H1 (cell line): ENCODE data around the gene P4HB. TPM values are rescaled to one million over a fixed set of nuclear protein-coding genes. Genes with fewer than 3 reads are reported as not detected.
A peak's percentile ranks its signal among the peaks of the same experiment; 100 is the strongest.

ENCODE experiments used
- CTCF ChIA-PET: fragments of 300-600 bp; sonication (Branson Sonifier 250); formaldehyde crosslinking; loops from one replicate; lab custom pipeline; 2021; ENCODE audit not compliant: partially characterized antibody; lab: Charles Lee
- POLR2A ChIA-PET: fragments of 300-600 bp; sonication (Branson Sonifier 250); formaldehyde crosslinking; loops from one replicate; lab custom pipeline; 2021; ENCODE audit warnings: inconsistent platforms; ENCODE audit not compliant: partially characterized antibody; lab: Charles Lee
- DNase-seq, 2 experiments: peaks; one replicate each; pipeline versions ENCODE4 v3.0.0 to v3.0.0-alpha.2; 2010 to 2022; ENCODE audit warnings: low spot score in 2 of 2, low read depth in 1 of 2, mixed read lengths in 1 of 2
- FAIRE-seq: peaks from 2 replicates; lab custom pipeline; 2011; peaks lifted over from hg19 to GRCh38; lab: Jason Lieb, UNC
- H2AFZ ChIP-seq: 2 replicates; pipeline ENCODE4 v1.8.1; 2012; ENCODE audit warnings: low read length, inconsistent platforms
- H2AK5ac ChIP-seq: 2 replicates; pipeline ENCODE4 v1.6.1; 2013; ENCODE audit warnings: low read depth, low read length
- H2BK120ac ChIP-seq: replicated peaks from 2 replicates; pipeline ENCODE3; 2013; ENCODE audit warnings: low read depth, low read length, inconsistent platforms
- H2BK12ac ChIP-seq: 2 replicates; pipeline ENCODE4 v1.6.1; 2013; ENCODE audit warnings: low read depth, low read length
- H2BK15ac ChIP-seq: 2 replicates; pipeline ENCODE4 v1.6.1; 2013; ENCODE audit warnings: low read length
- H2BK20ac ChIP-seq: 2 replicates; pipeline ENCODE4 v1.6.1; 2013; ENCODE audit warnings: low read length
- H2BK5ac ChIP-seq: 2 replicates; pipeline ENCODE4 v1.6.1; 2013; ENCODE audit warnings: low read depth, low read length
- H3K14ac ChIP-seq: 2 replicates; pipeline ENCODE4 v1.6.1; 2013; ENCODE audit warnings: inconsistent platforms; ENCODE audit not compliant: insufficient read length
- H3K18ac ChIP-seq: 2 replicates; pipeline ENCODE4 v1.6.1; 2013; ENCODE audit warnings: low read length; ENCODE audit errors: extremely low read depth
- H3K23ac ChIP-seq: 2 replicates; pipeline ENCODE4 v1.6.1; 2013; ENCODE audit warnings: inconsistent platforms; ENCODE audit not compliant: insufficient read length
- H3K23me2 ChIP-seq: 2 replicates; pipeline ENCODE4 v1.6.1; 2013; ENCODE audit warnings: low read depth, low read length
- H3K27ac ChIP-seq: 2 replicates; pipeline ENCODE4 v1.6.1; 2011; ENCODE audit warnings: low read depth, low read length, inconsistent platforms
- H3K27me3 ChIP-seq, 4 experiments: replicated peaks in 1 of 4; 1 replicate in 1 of 4; 2 replicates in 3 of 4; pipeline versions ENCODE4 v1.6.1 to v1.8.1; 2011 to 2013; ENCODE audit warnings: low read length in 3 of 4, mild to moderate bottlenecking in 3 of 4, inconsistent platforms in 2 of 4, mixed read lengths in 2 of 4, moderate library complexity in 1 of 4; ENCODE audit not compliant: control insufficient read depth in 3 of 4, insufficient read depth in 3 of 4; ENCODE audit errors: extremely low read depth in 1 of 4
- H3K36me3 ChIP-seq, 4 experiments: 2 replicates each; pipeline versions ENCODE4 v1.6.1 to v1.8.1; 2011 to 2013; ENCODE audit warnings: mild to moderate bottlenecking in 4 of 4, low read length in 3 of 4, moderate library complexity in 2 of 4, control low read depth in 1 of 4, inconsistent platforms in 1 of 4; ENCODE audit not compliant: insufficient read depth in 4 of 4, control insufficient read depth in 2 of 4
- H3K4ac ChIP-seq: replicated peaks from 2 replicates; pipeline ENCODE3; 2013; ENCODE audit warnings: low read length, low read depth, mixed read lengths, inconsistent platforms; ENCODE audit not compliant: insufficient read length
- H3K4me1 ChIP-seq, 4 experiments: replicated peaks in 1 of 4; 1 replicate in 1 of 4; 2 replicates in 3 of 4; pipeline versions ENCODE4 v1.6.1 to v1.8.1; 2011 to 2013; ENCODE audit warnings: low read length in 3 of 4, inconsistent platforms in 2 of 4, mixed read lengths in 1 of 4; ENCODE audit not compliant: insufficient read depth in 4 of 4, control insufficient read depth in 3 of 4
- H3K4me2 ChIP-seq, 2 experiments: 2 replicates each; pipeline versions ENCODE4 v1.6.1 to v1.8.1; 2011 to 2013; ENCODE audit warnings: low read depth in 2 of 2, low read length in 2 of 2, control low read depth in 1 of 2, inconsistent platforms in 1 of 2, mild to moderate bottlenecking in 1 of 2; ENCODE audit not compliant: insufficient read depth in 1 of 2
- H3K4me3 ChIP-seq, 4 experiments: fragments of 200-600, 300-600 bp in 1 of 4; sonication (generic), shearing (Covaris generic), sonication (Bioruptor Twin) in 1 of 4; 2 replicates each; pipeline versions ENCODE4 v1.5.1 to v1.8.1; 2011 to 2016; ENCODE audit warnings: low read length in 4 of 4, low read depth in 3 of 4, control low read depth in 2 of 4, inconsistent platforms in 2 of 4, mild to moderate bottlenecking in 2 of 4, mixed read lengths in 1 of 4, moderate library complexity in 1 of 4; ENCODE audit not compliant: insufficient read depth in 2 of 4; ENCODE audit errors: extremely low read depth in 1 of 4
- H3K56ac ChIP-seq: replicated peaks from 2 replicates; pipeline ENCODE3; 2013; ENCODE audit warnings: low read depth, mild to moderate bottlenecking, mixed read lengths, low read length, inconsistent platforms; ENCODE audit not compliant: insufficient read length
- H3K79me1 ChIP-seq: 2 replicates; pipeline ENCODE4 v1.6.1; 2013; ENCODE audit warnings: low read depth, low read length, control low read depth
- H3K79me2 ChIP-seq, 2 experiments: 2 replicates each; pipeline versions ENCODE4 v1.6.1 to v1.8.1; 2012 to 2013; ENCODE audit warnings: low read length in 2 of 2, mild to moderate bottlenecking in 2 of 2, inconsistent platforms in 1 of 2; ENCODE audit not compliant: insufficient read depth in 2 of 2, control insufficient read depth in 1 of 2
- H3K9ac ChIP-seq, 4 experiments: replicated peaks in 1 of 4; 1 replicate in 1 of 4; 2 replicates in 3 of 4; pipeline versions ENCODE4 v1.6.1 to v1.8.1; 2011 to 2013; ENCODE audit warnings: low read depth in 3 of 4, low read length in 3 of 4, control low read depth in 2 of 4, mild to moderate bottlenecking in 2 of 4, moderate library complexity in 2 of 4, inconsistent platforms in 1 of 4; ENCODE audit errors: extremely low read depth in 1 of 4
- H3K9me3 ChIP-seq, 2 experiments: 2 replicates each; pipeline versions ENCODE4 v1.6.1 to v1.8.1; 2012 to 2013; ENCODE audit warnings: mild to moderate bottlenecking in 2 of 2, moderate library complexity in 2 of 2, control low read depth in 1 of 2, inconsistent platforms in 1 of 2, low read depth in 1 of 2, low read length in 1 of 2, mixed read lengths in 1 of 2; ENCODE audit not compliant: insufficient read depth in 2 of 2
- H4K20me1 ChIP-seq, 2 experiments: replicated peaks in 1 of 2; 2 replicates each; pipeline versions ENCODE3 to v1.8.1; 2011 to 2013; ENCODE audit warnings: inconsistent platforms in 2 of 2, low read length in 2 of 2, mild to moderate bottlenecking in 1 of 2; ENCODE audit not compliant: insufficient read depth in 2 of 2, control insufficient read depth in 1 of 2
- H4K5ac ChIP-seq: 2 replicates; pipeline ENCODE4 v1.6.1; 2013; ENCODE audit warnings: low read length, low read depth, mixed read lengths, inconsistent platforms; ENCODE audit not compliant: insufficient read length
- H4K8ac ChIP-seq: 2 replicates; pipeline ENCODE4 v1.8.0; 2013; ENCODE audit warnings: mild to moderate bottlenecking, moderate library complexity, low read length, inconsistent platforms; ENCODE audit not compliant: insufficient read depth; ENCODE audit errors: extremely low read depth
- H4K91ac ChIP-seq: replicated peaks from 2 replicates; pipeline ENCODE3; 2013; ENCODE audit warnings: low read length, mixed read lengths, inconsistent platforms; ENCODE audit not compliant: insufficient read length
- BCL11A ChIP-seq, 2 experiments: IDR thresholded peaks; one replicate each; pipeline ENCODE4 v1.6.1; 2011; ENCODE audit warnings: low read depth in 2 of 2, low read length in 2 of 2, mild to moderate bottlenecking in 2 of 2
- CBX5 ChIP-seq: fragments of 300-800, 300-1000 bp; sonication (generic); IDR thresholded peaks from 2 replicates; pipeline ENCODE4 v1.7.1; 2016; ENCODE audit warnings: antibody characterized with exemption, low read length, low read depth
- CBX8 ChIP-seq: fragments of 300-800, 300-1000 bp; sonication (generic); IDR thresholded peaks from 2 replicates; pipeline ENCODE4 v1.7.1; 2016; ENCODE audit warnings: low read depth, low read length, borderline replicate concordance
- JUND ChIP-seq: IDR thresholded peaks from 2 replicates; pipeline ENCODE4 v1.6.1; 2011; ENCODE audit warnings: mild to moderate bottlenecking, improper control_type of control experiment, low read length
- MAX ChIP-seq: IDR thresholded peaks from 2 replicates; pipeline ENCODE4 v1.6.1; 2012; ENCODE audit warnings: inconsistent platforms
- NANOG ChIP-seq: IDR thresholded peaks from 2 replicates; pipeline ENCODE4 v1.6.1; 2011; ENCODE audit warnings: low read length, low read depth, mild to moderate bottlenecking, inconsistent platforms; ENCODE audit not compliant: insufficient read depth, poor library complexity, severe bottlenecking
- SP1 ChIP-seq: IDR thresholded peaks from 2 replicates; pipeline ENCODE4 v1.6.1; 2011; ENCODE audit warnings: low read depth, low read length
- SRF ChIP-seq: IDR thresholded peaks from 2 replicates; pipeline ENCODE4 v1.6.1; 2011; ENCODE audit warnings: mild to moderate bottlenecking, low read depth, low read length, moderate library complexity
- USF2 ChIP-seq: IDR thresholded peaks from 2 replicates; pipeline ENCODE4 v1.6.1; 2011; ENCODE audit warnings: low read length, improper control_type of control experiment
- WGBS, 2 experiments: shearing (Covaris generic) in 1 of 2; methylation state at CpG; one replicate each; pipeline versions ENCODE4 v1.1.6 to v1.1.7; 2013 to 2015; ENCODE audit warnings: low lambda C conversion rate in 2 of 2, mixed read lengths in 2 of 2, inconsistent platforms in 1 of 2, low coverage in 1 of 2, missing lambda C conversion rate in 1 of 2; ENCODE audit not compliant: insufficient replicate concordance in 2 of 2, insufficient coverage in 1 of 2, insufficient read length in 1 of 2; ENCODE audit errors: extremely low coverage in 1 of 2, missing lambda C conversion rate in 1 of 2; 5-methylcytosine and 5-hydroxymethylcytosine counted together
- polyA plus RNA-seq, 7 experiments: library from polyadenylated mRNA; depleted of rRNA in 3 of 7; stranded (reverse) in 5 of 7; unstranded in 2 of 7; fragments of >200 nt in 5 of 7; fragments of 200-250 nt in 2 of 7; gene quantifications; 1 replicate in 5 of 7; 2 replicates in 1 of 7; 4 replicates in 1 of 7; pipeline versions ENCODE4 v1.2.1 to v1.2.3, GENCODE V29; 2011 to 2013; ENCODE audit warnings: missing spikeins in 2 of 7, mixed read lengths in 2 of 7
- total RNA-seq: library from RNA; stranded (reverse); fragmentation: NEBNext Ultra II Directional; extraction: Animal tissue kit (Norgen Biotek cat#: 25700); gene quantifications from 2 replicates; pipeline ENCODE4 v1.2.1, GENCODE V29; 2021

Gene P4HB
- total and polyA plus RNA-seq, 2 of the 8 experiments (the other 6 are each of a cell fraction or from before 2014, with no cell fraction given): 41.4 to 379 TPM

- no peak overlapping the region for H2AK5ac ChIP-seq
- DNase-seq: no peak
- no peak overlapping the region for H2BK5ac ChIP-seq
- TF ChIP-seq CBX8: no peak
- no peak for TF ChIP-seq SRF
- TF ChIP-seq CBX5: no peak
- TF ChIP-seq MAX: no peak
- no peak for TF ChIP-seq JUND
- no peak for TF ChIP-seq SP1
- TF ChIP-seq NANOG: no peak
- TF ChIP-seq USF2: no peak
- TF ChIP-seq BCL11A (IDR thresholded peaks at IDR 0.05; ENCODE audit: low read depth in 2 of 2, low read length in 2 of 2): no peak
Measured at GRCh38 chr17:81825841-81826466, 34.4 kb downstream of the P4HB start.

More at GRCh38 chr17:81825841-81826466, 34.4 kb downstream of the P4HB start:
- Histone ChIP-seq H2BK20ac (0 out of 2 replicates have a peak overlapping the region, but pooled peaks have one; percentile 43), H4K8ac (no peak overlapping the region; the same call in 1 of the 2 replicates), H2AFZ (no peak overlapping the region), H4K20me1 (peaks cover 4 to 20% of the 10 kb centered on the region in 2 experiments), H3K56ac (no peak overlapping the region), H2BK120ac (no peak overlapping the region), H3K14ac (no peak overlapping the region), H3K27ac (no peak overlapping the region), H3K4me3 (no peak overlapping the region), H3K23ac (no peak overlapping the region), H3K79me2 (peaks cover 0 to 3% of the 10 kb centered on the region in 2 experiments; a peak in 1 of 4 replicates), H3K79me1 (peaks cover 7% of the 10 kb centered on the region; the same call in 1 of the 2 replicates), H3K4me1 (peaks cover 0 to 9% (median 6%) of the 10 kb centered on the region in 4 experiments; a peak in 5 of 7 replicates), H4K91ac (no peak overlapping the region), H3K4ac (no peak overlapping the region), H3K23me2 (no peaks in the 10 kb centered on the region), H2BK12ac (no peak overlapping the region; the same call in 1 of the 2 replicates), H3K18ac (peak overlapping the region; percentile 38; the same call in 1 of the 2 replicates), H4K5ac (no peak overlapping the region), H3K36me3 (no peaks in the 10 kb centered on the region; a peak in 1 of 8 replicates), H3K9me3 (no peaks in the 10 kb centered on the region), H3K4me2 (peak overlapping the region in 1 of 2 experiments; percentile 4; a peak in 1 of 4 replicates), H3K9ac (no peak overlapping the region; a peak in 1 of 7 replicates), H2BK15ac (no peak overlapping the region), H3K27me3 (no peaks in the 10 kb centered on the region)
- no peak for FAIRE-seq
- POLR2A ChIA-PET: interaction anchor here (0.6 to 2.2 kb wide), 9 partner anchors 8 to 123 kb away, joined by 3 to 9 read pairs (median 3); partner anchors contain the start of genes MCRIP1 and MRPL12
- CTCF ChIA-PET: interaction anchor here (1.0 to 2.2 kb wide), 11 partner anchors 12 to 117 kb away, joined by 3 to 6 read pairs (median 4); no protein-coding TSS in a partner anchor
- WGBS, 2 experiments: 79% methylated on average over 11 of the region's 11 CpGs; no CpG with 5 or more reads in 1 of the 2 experiments
